Calu3 (cell line): Measurements from ENCODE around the gene LAMB4. TPM values are rescaled to one million over a fixed set of nuclear protein-coding genes. Genes with fewer than 3 reads are reported as not detected.

Experiments used
- BruUV-seq: library from RNA; stranded (reverse); fragments of 400-500 nt; replicated peaks from 2 replicates; lab custom pipeline; 2021; lab: Mats Ljungman, UMichigan
- CTCF ChIA-PET: fragments of 300-600 bp; sonication (Branson Sonifier 250); formaldehyde crosslinking; loops from one replicate; lab custom pipeline; 2022; ENCODE audit warnings: antibody characterized with exemption; lab: Charles Lee
- DNase-seq: peaks from one replicate; pipeline ENCODE4 v3.0.0; 2022
- H3K27ac Mint-ChIP-seq: one replicate; pipeline ENCODE4 v1.8.0; 2022; ENCODE audit warnings: mixed read lengths; ENCODE audit not compliant: unreplicated experiment
- H3K27me3 Mint-ChIP-seq: one replicate; pipeline ENCODE4 v1.8.0; 2022; ENCODE audit warnings: mixed read lengths; ENCODE audit not compliant: unreplicated experiment
- H3K36me3 Mint-ChIP-seq: one replicate; pipeline ENCODE4 v1.8.0; 2022; ENCODE audit warnings: mild to moderate bottlenecking, moderate library complexity, mixed read lengths; ENCODE audit not compliant: insufficient read depth, unreplicated experiment
- H3K4me1 Mint-ChIP-seq: one replicate; pipeline ENCODE4 v1.8.0; 2022; ENCODE audit warnings: mild to moderate bottlenecking, low read depth, mixed read lengths; ENCODE audit not compliant: unreplicated experiment
- H3K4me3 Mint-ChIP-seq: one replicate; pipeline ENCODE4 v1.8.0; 2022; ENCODE audit warnings: mild to moderate bottlenecking, low read depth, moderate library complexity, mixed read lengths; ENCODE audit not compliant: unreplicated experiment
- H3K9me3 Mint-ChIP-seq: one replicate; pipeline ENCODE4 v1.8.0; 2022; ENCODE audit warnings: low read depth, mixed read lengths; ENCODE audit not compliant: unreplicated experiment
- intact Hi-C: fragments of 100-400 bp; cut with micrococcal nuclease; formaldehyde crosslinking; loops from one replicate; pipeline ENCODE4 v1.10.0; 2022; ENCODE audit not compliant: unreplicated experiment
- total RNA-seq: library from RNA; stranded (reverse); gene quantifications from 2 replicates; pipeline ENCODE4 v1.2.3, GENCODE V29; 2022
- TF ChIP-seq, protein P1 (sequence below): fragments of 200-600 bp; IDR thresholded peaks from one replicate; pipeline ENCODE4 v1.8.0; 2022; ENCODE audit warnings: antibody characterized with exemption; ENCODE audit not compliant: unreplicated experiment

Gene LAMB4
- total RNA-seq, 1 experiment from 2014 or later, result not detected

- no TSS peak for BruUV-seq
- no peaks in the 10 kb centered on the region for H3K9me3 Mint-ChIP-seq
- no peak overlapping the region for H3K4me3 Mint-ChIP-seq
- H3K36me3 Mint-ChIP-seq, result peaks cover 33% of the 10 kb centered on the region
- TF ChIP-seq, protein P1, sequence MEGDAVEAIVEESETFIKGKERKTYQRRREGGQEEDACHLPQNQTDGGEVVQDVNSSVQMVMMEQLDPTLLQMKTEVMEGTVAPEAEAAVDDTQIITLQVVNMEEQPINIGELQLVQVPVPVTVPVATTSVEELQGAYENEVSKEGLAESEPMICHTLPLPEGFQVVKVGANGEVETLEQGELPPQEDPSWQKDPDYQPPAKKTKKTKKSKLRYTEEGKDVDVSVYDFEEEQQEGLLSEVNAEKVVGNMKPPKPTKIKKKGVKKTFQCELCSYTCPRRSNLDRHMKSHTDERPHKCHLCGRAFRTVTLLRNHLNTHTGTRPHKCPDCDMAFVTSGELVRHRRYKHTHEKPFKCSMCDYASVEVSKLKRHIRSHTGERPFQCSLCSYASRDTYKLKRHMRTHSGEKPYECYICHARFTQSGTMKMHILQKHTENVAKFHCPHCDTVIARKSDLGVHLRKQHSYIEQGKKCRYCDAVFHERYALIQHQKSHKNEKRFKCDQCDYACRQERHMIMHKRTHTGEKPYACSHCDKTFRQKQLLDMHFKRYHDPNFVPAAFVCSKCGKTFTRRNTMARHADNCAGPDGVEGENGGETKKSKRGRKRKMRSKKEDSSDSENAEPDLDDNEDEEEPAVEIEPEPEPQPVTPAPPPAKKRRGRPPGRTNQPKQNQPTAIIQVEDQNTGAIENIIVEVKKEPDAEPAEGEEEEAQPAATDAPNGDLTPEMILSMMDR, result no peak
- CTCF ChIA-PET, result interaction anchor here (0.7 kb wide), 1 partner anchor 20 kb away, joined by 3 read pairs; no protein-coding TSS in a partner anchor
- no peak for DNase-seq
- intact Hi-C loops, result loop anchor here (5.0 kb wide), 1 partner anchor 44 kb away; no protein-coding TSS in a partner anchor
- peak overlapping the region; percentile 5 for H3K27ac Mint-ChIP-seq
- H3K4me1 Mint-ChIP-seq, result peaks cover 31% of the 10 kb centered on the region
- no peaks in the 10 kb centered on the region for H3K27me3 Mint-ChIP-seq
These were observed 133.9 kb downstream of the LAMB4 start for GRCh38 chr7:107996072-107996882.

DNA sequence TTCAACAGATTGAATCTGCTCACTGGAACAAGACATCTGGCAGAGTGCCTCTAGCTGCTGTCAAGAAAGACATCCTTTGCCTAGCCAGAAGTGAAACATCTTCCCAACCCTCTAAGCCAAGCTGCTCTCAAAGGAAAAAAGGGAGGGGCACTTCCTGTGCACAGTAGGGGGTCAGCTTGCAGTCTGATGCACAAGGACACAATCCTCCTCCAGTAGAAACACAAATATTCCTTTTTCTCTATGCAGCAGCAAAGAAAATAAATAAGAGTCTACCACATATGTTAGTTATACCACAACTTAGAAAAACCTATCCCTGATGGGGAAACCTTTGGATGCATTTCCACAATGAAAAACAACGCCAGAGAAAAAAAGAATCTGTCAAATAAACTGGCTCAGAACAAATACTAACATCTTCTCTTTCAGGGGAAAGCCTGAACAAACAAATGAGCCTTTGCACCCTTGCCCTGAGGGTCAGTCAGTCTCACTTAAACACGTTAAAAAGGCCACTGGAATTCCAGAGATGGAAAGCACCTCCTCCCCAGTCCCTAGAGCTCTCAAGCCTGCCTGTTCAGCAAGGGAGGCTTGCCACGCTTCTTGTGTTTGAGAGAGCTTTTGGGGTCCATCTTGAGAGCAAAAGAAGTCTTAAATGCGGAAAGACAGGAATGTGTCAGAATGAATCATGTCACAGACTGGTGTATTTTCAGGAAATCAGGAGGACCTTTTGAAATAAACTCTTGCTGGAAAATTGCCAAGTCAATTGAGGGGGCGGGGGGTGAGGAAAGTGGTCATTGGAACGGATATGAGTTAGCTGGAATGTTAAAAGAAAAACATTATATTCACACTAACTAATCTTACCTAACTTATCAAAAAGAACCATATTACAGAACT is 134.7 kb downstream of the LAMB4 start:
- Mint-ChIP-seq H3K27ac (peak overlapping the region; percentile 5), H3K4me3 (peak overlapping the region; percentile 24), H3K36me3 (peaks cover 26% of the 10 kb centered on the region), H3K27me3 (no peaks in the 10 kb centered on the region), H3K4me1 (peaks cover 31% of the 10 kb centered on the region), H3K9me3 (no peaks in the 10 kb centered on the region)
- intact Hi-C loops, result loop anchor here (5.0 kb wide), 1 partner anchor 43 kb away; no protein-coding TSS in a partner anchor
- no TSS peak for BruUV-seq
- TF ChIP-seq, protein P1, result no peak
- peak; percentile 22 for DNase-seq
- CTCF ChIA-PET, result interaction anchor here (0.7 kb wide), 2 partner anchors 12 to 21 kb away, joined by 3 to 5 read pairs; no protein-coding TSS in a partner anchor

- H3K36me3 Mint-ChIP-seq, result peaks cover 27% of the 10 kb centered on the region
- no TSS peak for BruUV-seq
- peaks cover 30% of the 10 kb centered on the region for H3K4me1 Mint-ChIP-seq
These were observed 135.6 kb downstream of the LAMB4 start for GRCh38 chr7:107994421-107995030.

More at GRCh38 chr7:107994421-107995030, 135.6 kb downstream of the LAMB4 start:
- CTCF ChIA-PET, result no interaction called here
- intact Hi-C loops, result loop anchor here (5.0 kb wide), 1 partner anchor 42 kb away; no protein-coding TSS in a partner anchor
- DNase-seq, result no peak
- no peak overlapping the region for H3K27ac Mint-ChIP-seq
- no peaks in the 10 kb centered on the region for H3K9me3 Mint-ChIP-seq
- no peak overlapping the region for H3K4me3 Mint-ChIP-seq
- TF ChIP-seq, protein P1, result no peak
- no peaks in the 10 kb centered on the region for H3K27me3 Mint-ChIP-seq
